Trophoblast cell (in vitro differentiated cells and primary cell): ENCODE measurements around the gene COL4A2.

ENCODE experiments used
- DNase-seq, 2 donors: peaks; one replicate each; pipeline ENCODE4 v3.0.0-alpha.2; 2016
- H2AFZ ChIP-seq: 2 replicates; pipeline ENCODE4 v1.6.1; 2013; ENCODE audit warnings: low read length, moderate library complexity, mild to moderate bottlenecking; ENCODE audit not compliant: insufficient read depth, poor library complexity
- H2AK5ac ChIP-seq: 2 replicates; pipeline ENCODE4 v1.6.1; 2013; ENCODE audit warnings: mild to moderate bottlenecking, low read length
- H2BK120ac ChIP-seq: 2 replicates; pipeline ENCODE4 v1.6.1; 2013; ENCODE audit warnings: low read length, mild to moderate bottlenecking, moderate library complexity; ENCODE audit not compliant: insufficient read depth, poor library complexity
- H2BK12ac ChIP-seq: 2 replicates; pipeline ENCODE4 v1.6.1; 2013; ENCODE audit warnings: mild to moderate bottlenecking, low read length, moderate library complexity
- H2BK5ac ChIP-seq: 2 replicates; pipeline ENCODE4 v1.6.1; 2013; ENCODE audit warnings: low read length, low read depth, moderate library complexity, mild to moderate bottlenecking; ENCODE audit not compliant: poor library complexity
- H3K14ac ChIP-seq: 2 replicates; pipeline ENCODE4 v1.6.1; 2013; ENCODE audit warnings: mild to moderate bottlenecking, low read length
- H3K18ac ChIP-seq: 2 replicates; pipeline ENCODE4 v1.6.1; 2013; ENCODE audit warnings: mild to moderate bottlenecking, low read length
- H3K23ac ChIP-seq: 2 replicates; pipeline ENCODE4 v1.6.1; 2013; ENCODE audit warnings: low read length
- H3K27ac ChIP-seq: 2 replicates; pipeline ENCODE4 v1.5.1; 2013; ENCODE audit warnings: low read depth, mild to moderate bottlenecking, inconsistent platforms, low read length, moderate library complexity
- H3K27me3 ChIP-seq: 2 replicates; pipeline ENCODE4 v1.6.1; 2013; ENCODE audit warnings: inconsistent platforms, mild to moderate bottlenecking, low read length, moderate library complexity; ENCODE audit not compliant: insufficient read depth
- H3K36me3 ChIP-seq, 2 experiments: 1 replicate in 1 of 2; 2 replicates in 1 of 2; pipeline ENCODE4 v1.6.1; 2013; ENCODE audit warnings: low read length in 2 of 2, mild to moderate bottlenecking in 2 of 2, moderate library complexity in 1 of 2; ENCODE audit not compliant: insufficient read depth in 2 of 2, control insufficient read depth in 1 of 2
- H3K4ac ChIP-seq: 2 replicates; pipeline ENCODE4 v1.6.1; 2013; ENCODE audit warnings: low read depth, mild to moderate bottlenecking, low read length, moderate library complexity
- H3K4me1 ChIP-seq, 2 experiments: 1 replicate in 1 of 2; 2 replicates in 1 of 2; pipeline ENCODE4 v1.6.1; 2013; ENCODE audit warnings: low read length in 2 of 2, mild to moderate bottlenecking in 2 of 2, moderate library complexity in 1 of 2; ENCODE audit not compliant: insufficient read depth in 2 of 2, control insufficient read depth in 1 of 2
- H3K4me2 ChIP-seq: 2 replicates; pipeline ENCODE4 v1.6.1; 2013; ENCODE audit warnings: inconsistent platforms, mild to moderate bottlenecking, low read length, moderate library complexity
- H3K4me3 ChIP-seq: 2 replicates; pipeline ENCODE4 v1.5.1; 2013; ENCODE audit warnings: mild to moderate bottlenecking, low read depth, low read length, inconsistent platforms
- H3K79me1 ChIP-seq: one replicate; pipeline ENCODE4 v1.6.1; 2013; ENCODE audit warnings: low read length
- H3K79me2 ChIP-seq: 2 replicates; pipeline ENCODE4 v1.6.1; 2013; ENCODE audit warnings: low read length, mild to moderate bottlenecking; ENCODE audit not compliant: control insufficient read depth, insufficient read depth, poor library complexity
- H3K9ac ChIP-seq: 2 replicates; pipeline ENCODE4 v1.6.1; 2013; ENCODE audit warnings: mild to moderate bottlenecking, low read length
- H3K9me3 ChIP-seq: 2 replicates; pipeline ENCODE4 v1.6.1; 2013; ENCODE audit warnings: low read depth, mild to moderate bottlenecking, control low read depth, inconsistent platforms, low read length; ENCODE audit not compliant: insufficient read depth
- H4K12ac ChIP-seq: 2 replicates; pipeline ENCODE4 v1.6.1; 2013; ENCODE audit warnings: low read depth, mild to moderate bottlenecking, low read length, moderate library complexity
- H4K8ac ChIP-seq: 2 replicates; pipeline ENCODE4 v1.6.1; 2013; ENCODE audit warnings: low read depth, mild to moderate bottlenecking, low read length, moderate library complexity
- H4K91ac ChIP-seq: one replicate; pipeline ENCODE4 v1.6.1; 2013; ENCODE audit warnings: low read depth, mild to moderate bottlenecking, low read length, moderate library complexity
- WGBS: extraction: QIAGEN DNeasy Blood & Tissue Kit; methylation state at CpG from one replicate; pipeline ENCODE4 v1.1.7; 2013; ENCODE audit warnings: missing lambda C conversion rate; ENCODE audit not compliant: insufficient read length, insufficient coverage; ENCODE audit errors: extremely low coverage; 5-methylcytosine and 5-hydroxymethylcytosine counted together

The COL4A2 gene

GRCh38 chr13:110554227-110554836 lies 247.2 kb downstream of the COL4A2 start:
- Histone ChIP-seq H4K12ac (no peak overlapping the region), H3K9ac (no peak overlapping the region), H3K27ac (peak overlapping the region; percentile 9), H3K79me2 (peaks cover 24% of the 10 kb centered on the region), H3K79me1 (peaks cover 27% of the 10 kb centered on the region), H3K4me1 (peaks cover 37 to 49% of the 10 kb centered on the region in 2 experiments), H3K36me3 (peaks cover 16 to 25% of the 10 kb centered on the region in 2 experiments), H3K27me3 (no peaks in the 10 kb centered on the region), H3K18ac (peak overlapping the region; percentile 12), H2BK120ac (no peak overlapping the region), H3K4me3 (no peak overlapping the region), H3K23ac (no peak overlapping the region), H2AFZ (no peak overlapping the region), H2BK12ac (peak overlapping the region; percentile 33), H3K9me3 (peaks cover 2% of the 10 kb centered on the region), H3K4me2 (no peak overlapping the region), H4K8ac (peak overlapping the region; percentile 67), H4K91ac (peak overlapping the region; percentile 32), H2AK5ac (peak overlapping the region; percentile 52), H3K14ac (peak overlapping the region; percentile 16), H3K4ac (peak overlapping the region; percentile 44), H2BK5ac (no peak overlapping the region)
- DNase-seq = peak in 1 of 2 donors; percentile 59
- no CpG with 5 or more reads among the region's 8 CpGs for WGBS

DNA sequence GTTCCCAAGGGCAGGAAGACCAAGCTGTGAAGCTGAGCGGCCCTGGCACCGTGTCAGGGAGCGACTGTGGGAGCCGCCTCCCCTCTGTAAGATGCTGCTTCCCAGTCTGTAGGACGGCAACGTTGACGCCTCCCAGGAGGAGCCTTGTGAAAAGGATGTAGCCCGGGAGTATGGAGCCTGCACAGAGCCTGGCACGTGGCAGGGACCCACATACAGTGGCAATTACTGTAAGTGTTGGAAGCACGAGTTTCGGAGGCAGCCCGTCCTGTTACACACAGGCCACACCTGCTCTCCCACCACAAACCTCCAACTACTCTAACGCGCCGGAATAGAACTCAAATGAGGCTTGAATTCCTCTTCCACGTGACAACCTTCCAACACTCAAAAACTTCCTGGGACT lies 247.9 kb downstream of the COL4A2 start:
- Histone ChIP-seq H3K9ac (no peak overlapping the region), H3K4ac (peak overlapping the region; percentile 53), H2BK12ac (peak overlapping the region; percentile 18), H3K4me3 (no peak overlapping the region), H4K91ac (peak overlapping the region; percentile 26), H3K9me3 (peaks cover 2% of the 10 kb centered on the region), H2BK120ac (no peak overlapping the region), H3K27ac (peak overlapping the region; percentile 6), H2BK5ac (no peak overlapping the region), H3K4me1 (peaks cover 36 to 52% of the 10 kb centered on the region in 2 experiments), H3K23ac (no peak overlapping the region), H2AK5ac (peak overlapping the region; percentile 39), H3K18ac (peak overlapping the region; percentile 41), H3K79me2 (peaks cover 26% of the 10 kb centered on the region), H3K4me2 (no peak overlapping the region), H2AFZ (no peak overlapping the region), H3K79me1 (peaks cover 24% of the 10 kb centered on the region), H4K8ac (no peak overlapping the region), H3K14ac (no peak overlapping the region), H3K27me3 (no peaks in the 10 kb centered on the region), H3K36me3 (peaks cover 16 to 27% of the 10 kb centered on the region in 2 experiments), H4K12ac (no peak overlapping the region)
- WGBS = no CpG with 5 or more reads among the region's 16 CpGs
- no peak for DNase-seq

GRCh38 chr13:110555601-110556223 lies 248.6 kb downstream of the COL4A2 start:
- no CpG with 5 or more reads among the region's 16 CpGs for WGBS
- no peak overlapping the region for H3K4me3 ChIP-seq
- H2BK12ac ChIP-seq = peak overlapping the region; percentile 6
- peak overlapping the region; percentile 2 for H4K91ac ChIP-seq
- no peak overlapping the region for H4K12ac ChIP-seq
- peak overlapping the region; percentile 44 for H2BK120ac ChIP-seq
- peaks cover 32 to 47% of the 10 kb centered on the region in 2 experiments for H3K4me1 ChIP-seq
- DNase-seq = no peak
- peak overlapping the region; percentile 53 for H3K4ac ChIP-seq
- no peak overlapping the region for H4K8ac ChIP-seq
- H3K27me3 ChIP-seq = no peaks in the 10 kb centered on the region
- peaks cover 2% of the 10 kb centered on the region for H3K9me3 ChIP-seq
- no peak overlapping the region for H2AFZ ChIP-seq
- peaks cover 25% of the 10 kb centered on the region for H3K79me2 ChIP-seq
- H3K4me2 ChIP-seq = peak overlapping the region; percentile 27
- H3K23ac ChIP-seq = no peak overlapping the region
- H3K36me3 ChIP-seq = peaks cover 16 to 26% of the 10 kb centered on the region in 2 experiments
- H3K9ac ChIP-seq = no peak overlapping the region
- H3K18ac ChIP-seq = peak overlapping the region; percentile 28
- H3K27ac ChIP-seq = no peak overlapping the region
- H2BK5ac ChIP-seq = no peak overlapping the region
- peak overlapping the region; percentile 53 for H3K14ac ChIP-seq
- peak overlapping the region; percentile 69 for H2AK5ac ChIP-seq
- H3K79me1 ChIP-seq = peaks cover 20% of the 10 kb centered on the region

DNA sequence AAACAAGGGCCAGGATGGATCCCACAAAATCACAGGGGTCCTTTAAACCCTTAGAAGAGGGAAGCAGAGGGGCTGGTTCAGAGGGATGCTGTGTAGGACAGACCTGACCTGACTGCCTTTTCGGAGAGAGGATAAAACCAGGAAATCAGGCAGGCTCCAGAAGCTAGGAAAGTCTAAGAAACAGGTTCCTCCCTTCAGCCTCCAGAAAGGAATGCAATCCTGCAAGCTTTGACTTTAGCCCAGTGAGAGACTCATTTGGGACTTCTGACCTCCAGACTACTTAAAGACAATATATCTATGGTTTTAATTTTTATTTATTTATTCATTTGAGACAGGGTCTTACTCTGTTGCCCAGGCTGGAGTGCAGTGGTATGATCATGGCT lies 249.1 kb downstream of the COL4A2 start:
- WGBS = no CpG with 5 or more reads among the region's 1 CpG
- H3K9me3 ChIP-seq = peaks cover 2% of the 10 kb centered on the region

More for the DNA sequence above, 249.1 kb downstream of the COL4A2 start:
- H3K27me3 ChIP-seq = no peaks in the 10 kb centered on the region
- no peak overlapping the region for H3K27ac ChIP-seq
- H2AFZ ChIP-seq = no peak overlapping the region
- no peak overlapping the region for H4K8ac ChIP-seq
- no peak overlapping the region for H2BK5ac ChIP-seq
- H3K23ac ChIP-seq = no peak overlapping the region
- H4K12ac ChIP-seq = no peak overlapping the region
- H3K4me2 ChIP-seq = peak overlapping the region; percentile 27
- peak overlapping the region; percentile 2 for H4K91ac ChIP-seq
- no peak overlapping the region for H3K14ac ChIP-seq
- H2BK12ac ChIP-seq = no peak overlapping the region
- peaks cover 32 to 45% of the 10 kb centered on the region in 2 experiments for H3K4me1 ChIP-seq
- peak overlapping the region; percentile 53 for H3K4ac ChIP-seq
- H2AK5ac ChIP-seq = no peak overlapping the region
- no peak overlapping the region for H2BK120ac ChIP-seq
- peaks cover 16 to 26% of the 10 kb centered on the region in 2 experiments for H3K36me3 ChIP-seq
- no peak overlapping the region for H3K9ac ChIP-seq
- no peak overlapping the region for H3K4me3 ChIP-seq
- peak overlapping the region; percentile 28 for H3K18ac ChIP-seq
- H3K79me1 ChIP-seq = peaks cover 25% of the 10 kb centered on the region
- peaks cover 30% of the 10 kb centered on the region for H3K79me2 ChIP-seq
- DNase-seq = peak; percentile 56 to 77
